CMK (cell line): ENCODE measurements around the gene PSAP.

Source experiments
- DNase-seq: peaks from one replicate; pipeline ENCODE4 v3.0.0-alpha.2; 2010; ENCODE audit warnings: low read depth

The PSAP gene

DNA sequence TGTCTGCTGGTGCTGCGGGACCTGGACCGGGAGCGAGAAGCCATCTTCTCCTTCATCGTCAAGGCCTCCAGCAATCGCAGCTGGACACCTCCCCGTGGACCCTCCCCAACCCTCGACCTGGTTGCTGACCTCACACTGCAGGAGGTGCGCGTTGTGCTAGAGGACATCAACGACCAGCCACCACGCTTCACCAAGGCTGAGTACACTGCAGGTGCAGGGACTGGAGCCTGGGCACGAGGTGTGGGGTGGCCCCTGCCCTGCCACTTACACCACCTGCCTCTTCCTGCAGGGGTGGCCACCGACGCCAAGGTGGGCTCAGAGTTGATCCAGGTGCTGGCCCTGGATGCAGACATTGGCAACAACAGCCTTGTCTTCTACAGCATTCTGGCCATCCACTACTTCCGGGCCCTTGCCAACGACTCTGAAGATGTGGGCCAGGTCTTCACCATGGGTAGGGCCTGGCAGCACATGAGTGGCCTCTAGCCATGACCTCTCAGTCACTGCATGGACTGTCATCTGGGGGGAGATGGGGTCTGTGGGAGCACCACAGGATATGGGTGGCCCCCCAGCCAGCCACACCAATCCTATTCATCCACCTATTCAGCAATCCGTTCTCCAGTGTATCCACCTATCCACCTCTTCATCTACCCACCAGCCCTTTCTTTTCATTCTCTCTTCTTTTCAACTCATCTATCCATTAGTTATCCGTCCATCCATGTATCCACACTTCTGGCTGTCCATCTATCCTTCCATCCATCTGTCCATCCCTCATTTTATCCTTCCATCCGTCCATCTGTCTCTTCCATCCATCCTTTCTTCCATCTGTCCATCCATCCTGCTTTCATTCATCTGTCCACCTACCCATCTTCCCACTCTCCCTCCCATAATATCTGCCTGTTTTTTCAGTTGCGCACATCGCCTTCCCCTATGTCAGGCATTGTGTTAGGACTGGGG is 43.2 kb downstream of the PSAP start:
- DNase-seq: no peak

DNA sequence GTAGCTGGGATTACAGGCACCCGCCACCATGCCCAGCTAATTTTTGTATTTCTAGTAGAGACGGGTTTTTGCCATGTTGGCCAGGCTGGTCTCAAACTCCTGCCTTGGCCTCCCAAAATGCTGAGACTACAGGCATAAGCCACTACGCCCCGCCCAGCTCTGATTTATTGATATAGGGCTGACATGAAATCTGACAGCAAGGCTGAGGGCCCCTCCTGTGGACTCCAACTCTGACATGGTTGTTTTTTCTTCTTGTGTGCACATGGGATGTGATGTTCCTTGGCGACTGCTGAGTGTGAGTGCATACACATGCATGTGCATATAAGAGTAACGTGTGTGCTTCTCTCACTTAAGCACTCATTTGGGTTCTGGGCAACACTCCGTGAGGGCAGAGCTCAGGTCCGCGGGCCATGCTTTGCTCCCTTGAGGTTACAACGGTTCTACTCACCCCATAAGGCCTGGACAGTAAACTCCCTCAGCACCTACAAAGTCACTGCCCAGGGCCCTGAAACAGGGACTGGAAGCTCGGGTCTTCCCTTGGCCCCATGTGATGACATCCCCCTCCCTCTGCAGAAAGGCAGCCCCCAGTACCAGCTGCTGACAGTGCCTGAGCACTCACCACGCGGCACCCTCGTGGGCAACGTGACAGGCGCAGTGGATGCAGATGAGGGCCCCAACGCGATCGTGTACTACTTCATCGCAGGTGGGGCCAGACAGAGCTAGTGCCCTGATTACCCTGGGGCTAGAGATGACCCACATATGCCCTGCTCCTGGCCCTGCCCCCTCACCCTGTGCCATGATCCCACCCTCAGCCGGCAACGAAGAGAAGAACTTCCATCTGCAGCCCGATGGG is 44.1 kb downstream of the PSAP start:
- no peak for DNase-seq

GRCh38 chr10:71805776-71806703 is 45.0 kb downstream of the PSAP start:
- DNase-seq: peak; percentile 92

GRCh38 chr10:71804077-71804476 is 47.0 kb downstream of the PSAP start:
- peak; percentile 68 for DNase-seq

GRCh38 chr10:71802715-71803488 is 48.1 kb downstream of the PSAP start:
- no peak for DNase-seq

DNA sequence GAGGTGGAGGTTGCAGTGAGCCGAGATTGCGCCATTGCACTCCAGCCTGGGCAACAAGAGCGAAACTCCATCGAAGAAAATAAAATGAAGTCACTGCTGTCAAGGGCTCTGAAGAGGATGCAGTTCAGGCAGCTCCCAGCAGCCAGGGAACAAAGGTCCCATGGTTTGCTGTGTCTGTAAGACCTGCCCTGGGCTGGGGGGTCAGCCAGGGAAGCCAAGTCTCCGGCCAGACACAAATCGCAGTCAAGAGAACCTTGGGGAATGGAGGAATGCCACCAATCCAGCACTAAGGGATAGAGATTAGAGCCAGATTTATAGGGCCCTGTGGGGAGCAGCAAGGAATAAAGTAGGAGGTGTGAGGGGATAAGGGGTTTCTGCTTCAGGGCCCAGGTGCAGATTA is 48.8 kb downstream of the PSAP start:
- DNase-seq: no peak

DNA sequence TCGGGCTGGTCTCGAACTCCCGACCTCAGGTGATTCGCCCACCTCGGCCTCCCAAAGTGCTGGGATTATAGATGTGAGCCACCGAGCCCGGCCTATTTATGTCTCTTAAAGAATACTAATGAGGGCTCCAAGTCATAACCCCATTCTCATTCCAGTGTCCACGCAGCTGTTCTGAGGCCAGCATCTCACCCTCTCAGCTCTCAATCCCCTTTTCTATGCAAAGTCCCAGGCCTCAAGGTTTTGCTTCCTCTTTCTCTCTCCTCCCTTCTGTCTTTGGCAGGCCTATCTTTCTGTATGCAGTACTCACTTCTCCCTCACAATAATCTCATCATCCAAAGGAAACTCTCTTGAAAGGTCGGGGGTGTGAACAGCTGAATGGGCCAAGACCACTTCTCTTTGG is 49.7 kb downstream of the PSAP start:
- DNase-seq: no peak

- DNase-seq: no peak
Observed at GRCh38 chr10:71799608-71800453, 51.2 kb downstream of the PSAP start.

DNA sequence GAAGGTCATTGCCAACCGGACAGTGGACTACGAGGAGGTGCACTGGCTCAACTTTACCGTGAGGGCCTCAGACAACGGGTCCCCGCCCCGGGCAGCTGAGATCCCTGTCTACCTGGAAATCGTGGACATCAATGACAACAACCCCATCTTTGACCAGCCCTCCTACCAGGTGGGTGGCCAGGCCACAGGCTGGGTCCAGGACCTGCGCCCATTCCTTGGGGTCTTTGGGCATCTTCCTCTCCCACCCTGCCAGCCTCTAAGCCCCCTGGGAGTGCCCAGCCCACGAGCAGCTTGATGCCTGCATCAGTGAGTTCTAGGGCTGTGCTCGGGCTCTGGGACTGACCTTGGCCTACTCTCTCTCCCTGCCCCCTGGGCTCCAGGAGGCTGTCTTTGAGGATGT is 51.9 kb downstream of the PSAP start:
- DNase-seq: no peak

DNA sequence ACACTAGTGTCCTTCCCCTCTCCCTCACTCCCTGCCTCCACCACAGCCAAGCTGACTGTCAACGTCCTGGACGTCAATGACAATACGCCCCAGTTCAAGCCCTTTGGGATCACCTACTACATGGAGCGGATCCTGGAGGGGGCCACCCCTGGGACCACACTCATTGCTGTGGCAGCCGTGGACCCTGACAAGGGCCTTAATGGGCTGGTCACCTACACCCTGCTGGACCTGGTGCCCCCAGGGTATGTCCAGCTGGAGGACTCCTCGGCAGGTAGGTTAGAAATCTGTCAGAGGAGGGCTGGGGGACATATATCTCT is 52.8 kb downstream of the PSAP start:
- no peak for DNase-seq

- DNase-seq: peak; percentile 99
Observed at GRCh38 chr10:71797533-71798307, 53.3 kb downstream of the PSAP start.

- DNase-seq: peak; percentile 64
Observed at GRCh38 chr10:71796749-71797405, 54.2 kb downstream of the PSAP start.

- no peak for DNase-seq
Observed at GRCh38 chr10:71795248-71795647, 55.8 kb downstream of the PSAP start.

GRCh38 chr10:71790749-71791440 is 60.2 kb downstream of the PSAP start:
- DNase-seq: no peak

DNA sequence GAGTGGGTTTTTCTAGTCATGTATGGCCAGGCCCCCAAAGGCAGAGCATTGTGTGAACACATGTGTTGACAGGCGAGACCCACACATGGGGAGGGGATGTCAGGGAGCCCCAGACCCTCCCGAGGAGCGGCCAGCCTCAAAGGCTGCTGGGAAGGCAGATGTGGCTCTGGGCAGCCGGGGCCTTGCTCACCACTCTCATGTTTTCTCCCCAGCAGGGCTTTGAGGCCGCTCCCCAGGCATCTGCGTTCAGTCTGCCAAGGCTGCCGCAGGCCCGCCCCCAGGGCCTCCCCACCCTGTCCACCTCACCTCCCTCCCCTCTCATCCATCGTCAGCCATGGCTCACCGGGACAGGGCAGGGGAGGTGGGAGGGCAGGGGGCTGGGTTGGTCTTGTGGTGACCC is 61.2 kb downstream of the PSAP start:
- no peak for DNase-seq

DNA sequence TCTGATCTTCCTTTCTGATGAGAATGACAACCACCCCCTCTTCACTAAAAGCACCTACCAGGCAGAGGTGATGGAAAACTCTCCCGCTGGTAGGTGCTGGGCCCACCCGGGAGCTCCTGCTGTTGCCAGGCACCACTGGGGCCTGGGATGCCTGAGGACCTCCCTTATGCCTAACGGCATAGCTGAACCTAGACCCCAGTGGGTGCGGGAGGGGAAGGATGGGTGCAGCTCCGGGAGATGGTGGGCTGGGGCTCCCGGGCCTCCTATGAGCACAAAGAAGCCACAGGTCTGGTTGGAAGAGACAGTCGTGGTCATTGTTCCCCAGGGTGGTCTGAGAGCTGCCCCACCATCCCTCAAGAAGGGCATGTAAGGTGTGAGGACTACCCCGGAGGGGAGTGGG is 62.1 kb downstream of the PSAP start:
- DNase-seq: no peak

GRCh38 chr10:71784679-71785272 is 66.3 kb downstream of the PSAP start:
- no peak for DNase-seq
